Coronary artery (tissue), 2 donors: ENCODE measurements around the gene CLDN3.

Experiments used
- DNase-seq: peaks from one replicate; pipeline ENCODE4 v3.0.0-alpha.2; 2017; ENCODE audit warnings: low spot score
- H3K27ac ChIP-seq, 2 donors: fragments of 200-600 bp; sonication (generic); one replicate each; pipeline ENCODE4 v1.5.1; 2016 to 2019
- H3K4me3 ChIP-seq: fragments of 200-600 bp; sonication (generic); 2 replicates; pipeline ENCODE4 v1.5.1; 2016; ENCODE audit warnings: mild to moderate bottlenecking, moderate library complexity
- TF ChIP-seq, protein P1 (sequence below): fragments of 200-600 bp; sonication (generic); IDR thresholded peaks from one replicate; pipeline ENCODE4 v1.5.1; 2019; ENCODE audit warnings: antibody characterized with exemption

The CLDN3 gene

DNA sequence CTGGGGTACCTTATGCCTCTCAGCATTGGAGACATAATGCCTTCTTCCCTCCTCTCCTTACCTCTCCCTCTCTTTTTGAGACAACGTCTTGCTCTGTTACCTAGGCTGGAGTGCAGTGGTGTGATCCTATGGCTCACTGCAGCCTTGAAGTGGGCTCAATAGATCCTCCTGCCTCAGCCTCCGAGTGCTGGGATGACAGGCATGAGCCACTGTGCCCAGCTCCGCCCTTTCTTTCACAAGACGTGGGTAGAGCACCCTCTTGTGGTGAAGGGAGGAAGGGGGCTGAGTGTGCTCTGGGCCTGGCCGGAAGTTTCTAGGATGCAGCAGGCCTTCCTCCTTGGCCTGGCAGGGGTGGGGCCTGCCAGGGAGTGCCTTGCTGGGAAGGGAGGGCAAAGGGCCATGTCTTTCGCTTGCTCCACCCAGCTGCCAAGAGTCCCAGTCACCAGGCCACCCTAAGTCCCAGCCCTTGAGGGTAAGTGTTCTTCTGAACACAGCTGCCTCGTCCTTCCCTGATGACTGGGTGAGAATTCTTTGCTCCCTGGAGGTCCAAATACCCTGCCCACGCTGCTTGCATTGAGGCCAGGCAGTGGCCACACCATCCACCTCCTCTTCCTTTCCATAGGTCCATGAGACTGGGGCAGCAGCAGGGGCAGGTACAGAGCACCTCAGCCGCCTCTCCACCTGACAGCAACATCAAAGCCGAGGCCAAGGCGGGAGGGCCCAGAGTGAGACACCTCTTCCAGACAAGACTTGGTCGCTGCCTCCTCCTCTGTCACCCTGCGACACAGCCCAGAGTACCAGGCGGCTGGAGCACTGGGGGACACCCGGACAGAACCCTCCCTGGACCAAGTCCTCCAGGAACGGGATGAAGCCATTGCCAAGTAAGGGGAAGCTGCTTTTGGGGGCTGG lies 35.2 kb downstream of the CLDN3 start:
- TF ChIP-seq, protein P1, sequence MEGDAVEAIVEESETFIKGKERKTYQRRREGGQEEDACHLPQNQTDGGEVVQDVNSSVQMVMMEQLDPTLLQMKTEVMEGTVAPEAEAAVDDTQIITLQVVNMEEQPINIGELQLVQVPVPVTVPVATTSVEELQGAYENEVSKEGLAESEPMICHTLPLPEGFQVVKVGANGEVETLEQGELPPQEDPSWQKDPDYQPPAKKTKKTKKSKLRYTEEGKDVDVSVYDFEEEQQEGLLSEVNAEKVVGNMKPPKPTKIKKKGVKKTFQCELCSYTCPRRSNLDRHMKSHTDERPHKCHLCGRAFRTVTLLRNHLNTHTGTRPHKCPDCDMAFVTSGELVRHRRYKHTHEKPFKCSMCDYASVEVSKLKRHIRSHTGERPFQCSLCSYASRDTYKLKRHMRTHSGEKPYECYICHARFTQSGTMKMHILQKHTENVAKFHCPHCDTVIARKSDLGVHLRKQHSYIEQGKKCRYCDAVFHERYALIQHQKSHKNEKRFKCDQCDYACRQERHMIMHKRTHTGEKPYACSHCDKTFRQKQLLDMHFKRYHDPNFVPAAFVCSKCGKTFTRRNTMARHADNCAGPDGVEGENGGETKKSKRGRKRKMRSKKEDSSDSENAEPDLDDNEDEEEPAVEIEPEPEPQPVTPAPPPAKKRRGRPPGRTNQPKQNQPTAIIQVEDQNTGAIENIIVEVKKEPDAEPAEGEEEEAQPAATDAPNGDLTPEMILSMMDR = no peak
- no peak overlapping the region for H3K4me3 ChIP-seq
- peak; percentile 87 for DNase-seq
- peak overlapping the region in 1 of 2 donors; percentile 81 for H3K27ac ChIP-seq

GRCh38 chr7:73732397-73732796 lies 37.7 kb downstream of the CLDN3 start:
- Histone ChIP-seq H3K27ac (no peak overlapping the region), H3K4me3 (no peak overlapping the region)
- DNase-seq = no peak
- TF ChIP-seq, protein P1 = no peak

DNA sequence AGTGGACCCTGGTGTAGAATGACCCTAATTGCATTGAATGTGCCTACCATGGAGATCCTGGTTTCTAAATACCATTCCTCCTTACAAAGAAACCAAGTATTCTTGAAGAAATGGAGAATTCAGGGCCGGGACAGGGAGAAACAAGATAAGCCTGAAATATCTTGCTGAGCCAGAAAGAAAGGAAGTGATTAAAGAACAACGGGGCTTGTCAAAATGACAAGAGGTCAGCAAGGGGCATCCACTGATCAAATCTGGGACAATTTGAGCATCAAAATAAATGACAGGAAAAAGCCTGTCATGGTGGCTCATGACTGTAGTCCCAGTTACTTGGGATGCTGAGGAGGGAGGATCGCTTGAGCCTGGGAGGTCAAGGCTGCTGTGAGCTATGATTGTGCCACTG lies 39.6 kb downstream of the CLDN3 start:
- DNase-seq = no peak
- TF ChIP-seq, protein P1 = no peak
- no peak overlapping the region for H3K27ac ChIP-seq
- no peak overlapping the region for H3K4me3 ChIP-seq

GRCh38 chr7:73728551-73728950 lies 41.5 kb downstream of the CLDN3 start:
- no peak for DNase-seq
- TF ChIP-seq, protein P1 = no peak
- Histone ChIP-seq H3K4me3 (no peak overlapping the region), H3K27ac (no peak overlapping the region)

GRCh38 chr7:73727952-73728351 lies 42.1 kb downstream of the CLDN3 start:
- Histone ChIP-seq H3K27ac (no peak overlapping the region), H3K4me3 (no peak overlapping the region)
- TF ChIP-seq, protein P1 = no peak
- no peak for DNase-seq

DNA sequence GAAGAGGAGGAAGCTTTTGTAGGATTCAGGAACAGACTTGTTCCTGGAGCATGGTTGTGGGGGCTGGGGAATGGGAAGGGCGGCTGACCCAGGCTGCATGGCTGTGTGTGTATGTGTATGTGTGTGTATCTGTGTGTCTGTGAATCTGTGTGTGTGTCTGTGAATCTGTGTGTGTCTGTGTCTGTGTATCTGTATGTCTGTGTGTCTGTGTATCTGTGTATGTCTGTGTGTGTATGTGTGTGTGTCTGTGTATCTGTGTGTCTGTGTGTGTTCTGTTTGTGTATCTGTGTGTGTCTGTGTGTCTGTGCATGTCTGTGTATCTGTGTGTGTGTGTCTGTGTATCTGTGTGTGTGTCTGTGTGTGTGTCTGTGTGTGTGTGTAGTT lies 44.0 kb downstream of the CLDN3 start:
- H3K27ac ChIP-seq = no peak overlapping the region
- no peak for DNase-seq
- TF ChIP-seq, protein P1 = no peak
- H3K4me3 ChIP-seq = no peak overlapping the region

GRCh38 chr7:73723813-73724212 lies 46.3 kb downstream of the CLDN3 start:
- TF ChIP-seq, protein P1 = no peak
- DNase-seq = no peak

More at GRCh38 chr7:73723813-73724212, 46.3 kb downstream of the CLDN3 start:
- no peak overlapping the region for H3K4me3 ChIP-seq
- no peak overlapping the region for H3K27ac ChIP-seq
